Measurements from ENCODE around the gene ATP5IF1.

ATP5IF1 gene

GRCh38 chr1:28235755-28236655 is at the start of gene ATP5IF1:
Gene ATP5IF1 (plus strand): TSS chr1:28236124. CDS start chr1:28236184, 60 bp downstream.
- peak; percentile 88 for DNase-seq (ENCODE audit: low read depth)

DNA sequence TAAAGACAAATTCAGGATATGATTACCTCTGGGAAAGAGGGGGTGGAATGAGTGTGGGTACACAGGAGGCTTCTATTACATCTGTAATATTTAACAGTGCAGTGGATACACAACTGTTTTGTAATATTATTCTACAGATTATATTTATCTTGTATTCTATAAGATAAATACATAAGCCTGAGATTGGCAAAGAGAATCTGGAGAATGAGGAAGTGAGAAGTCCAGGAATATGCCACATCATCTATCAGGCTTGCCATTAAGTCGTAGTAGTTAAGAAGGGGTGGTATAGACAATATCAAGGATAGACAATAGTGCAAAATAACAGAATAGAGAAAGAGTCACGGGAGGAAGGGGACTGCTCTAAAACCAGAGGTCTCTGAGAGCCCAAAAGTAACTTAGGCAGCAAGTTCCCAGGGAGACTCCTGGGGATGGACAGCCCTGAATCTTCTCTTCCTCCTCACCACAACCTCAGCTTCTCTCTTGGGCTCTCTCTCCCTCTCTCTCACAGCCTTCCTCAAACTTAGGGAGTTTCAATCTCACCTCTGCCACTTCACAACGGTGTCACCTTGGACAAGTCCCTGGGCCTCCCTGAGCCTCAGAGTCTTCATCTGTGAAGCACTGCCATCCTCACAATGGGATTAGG is 45.5 kb upstream of the ATP5IF1 start:
- no peak for DNase-seq (ENCODE audit: low read depth)

DNA sequence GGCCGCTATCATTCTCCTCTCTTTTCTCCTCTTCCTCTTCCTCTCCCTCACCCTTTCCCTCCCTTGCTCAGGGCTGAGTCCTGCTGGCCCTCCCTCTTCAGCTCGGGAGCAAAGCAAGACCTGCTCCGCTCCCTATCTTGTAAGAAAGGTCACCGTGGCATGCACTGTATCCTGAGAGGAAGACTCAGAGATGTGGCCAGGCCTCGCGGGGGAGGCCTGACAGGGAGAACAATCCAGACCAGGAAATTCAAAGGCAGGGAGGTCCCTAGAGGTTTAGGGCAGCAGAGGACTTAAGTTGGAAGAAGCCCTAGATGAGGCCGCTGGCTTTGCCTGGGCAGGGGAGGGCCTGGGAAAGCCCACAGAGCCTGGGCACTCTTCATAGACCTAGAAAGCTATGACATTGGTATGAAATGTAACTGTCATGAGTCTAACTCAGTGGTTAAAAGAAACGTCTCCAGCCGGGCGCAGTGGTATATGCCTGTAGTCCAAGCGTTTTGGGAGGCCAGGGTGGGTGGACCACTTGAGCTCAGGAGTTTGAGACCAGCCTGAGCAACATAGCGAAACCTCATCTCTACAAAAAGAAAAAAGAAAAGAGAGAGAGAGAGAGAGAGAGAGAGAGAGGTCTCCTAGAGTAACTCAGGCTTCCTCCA is 44.8 kb upstream of the ATP5IF1 start:
- no peak for DNase-seq (ENCODE audit: low read depth)

DNA sequence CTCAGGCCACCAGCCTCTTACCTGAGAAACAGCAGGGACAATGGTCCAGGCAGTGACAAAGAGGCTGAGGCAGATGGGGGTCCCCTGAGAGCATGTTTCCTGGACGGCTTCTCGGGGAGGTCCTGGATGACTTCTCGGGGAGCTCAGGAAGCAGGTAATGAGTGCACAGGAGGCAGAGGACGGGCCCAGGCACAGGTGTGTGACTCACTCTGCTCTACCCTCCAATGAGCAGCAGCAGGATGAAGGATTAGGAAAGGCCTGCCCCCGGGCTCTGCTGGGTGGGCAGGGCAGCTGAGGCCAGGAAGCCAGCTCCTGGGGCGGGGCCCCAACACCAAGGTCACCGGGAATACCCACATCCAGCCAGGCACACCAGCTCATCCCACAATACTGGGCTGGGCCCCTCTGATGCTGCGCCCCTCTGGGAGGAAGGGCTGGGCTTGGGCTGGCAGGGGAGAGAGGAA is 42.2 kb upstream of the ATP5IF1 start:
- DNase-seq (ENCODE audit: low read depth), result no peak

GRCh38 chr1:28194326-28195035 is 41.4 kb upstream of the ATP5IF1 start:
- DNase-seq (ENCODE audit: low read depth), result no peak

DNA sequence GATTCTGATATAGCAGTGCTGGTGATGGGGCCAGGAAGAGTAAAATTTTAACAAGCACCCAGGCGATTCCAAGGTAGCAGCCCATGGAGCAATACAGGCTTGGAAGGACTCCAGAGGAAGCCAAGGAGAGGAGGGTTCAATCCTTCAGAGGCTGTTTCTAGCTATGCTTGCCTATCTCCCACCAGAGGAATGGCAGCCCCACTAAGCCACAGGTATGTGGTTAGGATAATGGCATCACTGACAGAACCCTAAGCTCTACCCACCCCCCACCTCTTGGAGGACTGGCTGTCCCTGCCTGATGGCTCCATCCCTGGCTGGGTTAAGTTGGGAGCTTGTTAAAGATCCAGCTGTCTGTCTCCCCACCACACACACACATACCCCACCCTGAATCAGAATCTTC is 40.1 kb upstream of the ATP5IF1 start:
- DNase-seq (ENCODE audit: low read depth), result no peak

DNA sequence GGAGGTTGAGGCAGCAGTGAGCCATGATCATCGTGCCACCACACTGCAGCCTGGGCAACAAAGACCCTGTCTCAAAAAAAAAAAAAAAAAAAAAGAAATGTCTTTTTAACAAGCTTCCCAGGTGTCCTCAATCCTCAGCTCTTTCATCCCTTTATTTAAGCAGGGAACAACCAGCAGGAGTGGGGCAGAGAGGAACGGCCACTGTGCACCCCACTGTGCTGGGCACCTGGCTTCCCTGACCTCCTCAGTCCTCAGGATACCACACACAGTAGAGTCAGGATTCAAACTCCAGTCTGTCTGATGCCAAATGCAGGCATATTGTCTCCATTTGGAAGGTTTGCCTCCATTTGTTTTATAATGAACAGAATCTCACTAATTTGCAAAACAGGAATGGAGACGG is 39.6 kb upstream of the ATP5IF1 start:
- DNase-seq (ENCODE audit: low read depth), result no peak

- no peak for DNase-seq (ENCODE audit: low read depth)
These were observed 38.1 kb upstream of the ATP5IF1 start for GRCh38 chr1:28197682-28198415.

DNA sequence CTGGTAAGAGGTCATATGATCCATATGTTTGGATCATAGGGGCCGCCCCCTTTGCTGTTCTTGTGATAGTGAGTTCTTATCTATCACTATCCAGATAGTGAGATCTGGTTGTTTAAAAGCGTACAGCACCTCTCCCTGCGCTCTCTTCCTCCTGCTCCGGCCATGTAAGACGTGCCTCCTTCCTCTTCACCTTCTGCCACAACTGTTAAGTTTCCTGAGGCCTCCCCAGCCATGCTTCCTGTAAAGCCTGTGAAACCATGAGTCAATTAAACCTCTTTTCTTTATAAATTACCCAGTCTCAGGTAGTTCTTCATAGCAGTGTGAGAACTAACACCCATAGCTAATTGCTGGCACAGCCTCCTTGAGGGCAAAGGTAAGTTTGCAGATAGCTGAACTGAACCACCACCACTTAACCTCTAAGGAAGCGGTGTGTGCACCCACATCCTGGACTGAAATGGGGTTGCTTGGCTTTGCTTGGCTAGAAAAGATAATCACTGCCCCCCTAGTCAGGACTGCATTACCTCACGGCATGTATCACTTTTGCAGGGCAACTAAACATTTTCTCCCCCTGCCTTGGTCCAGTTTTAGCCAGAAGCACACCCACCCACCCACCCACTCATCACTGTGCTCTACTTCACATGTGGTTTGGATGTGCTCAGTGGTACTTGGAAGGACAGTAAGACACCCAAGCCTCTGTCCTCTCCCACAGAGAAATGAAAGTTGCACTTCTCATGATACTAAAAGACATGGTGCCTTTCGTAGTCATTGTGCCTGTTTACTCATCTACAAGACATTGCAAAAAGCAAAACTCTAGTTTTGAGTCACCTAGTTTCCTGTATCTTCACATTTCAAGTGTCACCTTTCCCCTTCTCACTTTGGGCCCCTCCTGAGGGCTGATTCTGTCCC is 36.3 kb upstream of the ATP5IF1 start:
- peak; percentile 29 for DNase-seq (ENCODE audit: low read depth)

DNA sequence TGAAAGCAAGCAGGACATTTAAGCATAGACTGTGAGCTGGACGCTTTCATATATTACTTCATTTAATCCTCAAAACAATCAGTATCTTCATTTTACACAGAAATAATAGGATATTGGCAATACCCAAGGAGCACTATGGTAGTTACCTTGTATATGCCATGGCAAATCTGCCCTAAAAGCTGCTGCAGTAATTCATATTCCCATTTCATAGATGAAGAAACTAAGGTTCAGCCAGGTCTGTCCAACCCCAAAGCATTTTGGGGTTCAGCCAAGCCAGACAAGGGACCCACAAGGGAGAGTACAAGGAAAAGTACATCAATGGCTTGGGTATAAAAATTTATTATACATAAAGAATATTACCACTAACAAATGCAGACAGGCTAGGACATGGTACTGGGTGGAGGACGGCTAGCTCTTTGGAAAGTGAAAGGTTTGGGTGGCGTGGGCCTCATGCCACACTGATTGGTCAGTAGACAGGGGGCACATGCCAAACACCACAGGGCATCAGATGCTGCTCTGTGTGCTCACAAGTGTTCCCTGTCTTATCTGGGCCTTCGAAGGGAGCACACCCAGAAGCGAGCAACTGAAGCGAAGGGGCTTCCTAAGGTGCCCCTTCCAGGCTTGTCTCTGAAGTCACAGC is 35.6 kb upstream of the ATP5IF1 start:
- no peak for DNase-seq (ENCODE audit: low read depth)

DNA sequence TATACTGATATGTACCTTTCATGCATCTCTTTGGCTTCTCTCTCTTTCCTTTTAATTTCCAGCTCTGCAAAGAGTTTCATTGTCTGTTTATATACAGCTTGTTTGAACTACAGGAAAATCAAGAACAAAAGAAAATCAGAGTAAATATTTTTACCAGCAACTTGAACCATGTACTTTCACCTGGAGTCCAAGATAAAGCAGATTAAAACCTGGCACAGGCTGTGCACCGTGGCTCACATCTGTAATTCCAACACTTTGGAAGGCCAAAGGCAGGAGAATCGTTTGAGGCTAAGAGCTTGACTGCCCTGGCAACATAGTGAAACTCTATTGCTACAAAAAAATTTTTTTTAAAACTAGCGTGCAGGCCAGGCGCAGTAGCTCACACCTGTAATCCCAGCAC is 30.7 kb upstream of the ATP5IF1 start:
- DNase-seq (ENCODE audit: low read depth), result no peak

DNA sequence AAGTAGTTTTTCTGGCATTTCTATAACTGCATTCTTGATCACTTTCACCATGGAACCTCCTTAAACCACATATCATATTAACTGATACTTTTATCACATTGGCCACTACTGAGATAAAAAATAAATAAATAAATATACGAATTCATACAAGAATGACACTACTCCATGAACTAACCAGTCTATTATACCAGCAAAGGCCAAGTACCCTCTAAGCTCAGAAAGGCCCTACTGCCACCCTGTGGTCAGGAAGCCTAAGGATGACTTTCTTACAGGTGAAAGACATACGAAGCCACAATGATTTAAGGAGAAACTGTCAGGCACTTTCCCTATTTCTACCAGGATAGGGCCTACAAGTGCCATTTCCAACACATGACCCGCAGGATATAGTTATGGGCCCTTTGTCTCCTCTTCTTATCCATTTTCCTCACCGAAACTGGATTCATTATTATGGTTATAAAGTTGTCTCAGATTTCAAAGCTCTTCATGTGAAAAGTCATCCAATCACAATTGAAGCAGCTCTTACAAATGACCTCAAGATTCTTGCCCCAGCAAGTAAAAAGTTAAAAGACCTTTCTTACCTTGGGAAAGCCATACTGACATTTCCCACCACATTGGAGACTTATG is 27.0 kb upstream of the ATP5IF1 start:
- DNase-seq (ENCODE audit: low read depth), result peak; percentile 30

- DNase-seq (ENCODE audit: low read depth), result no peak
These were observed 26.2 kb upstream of the ATP5IF1 start for GRCh38 chr1:28209700-28210099.

- no peak for DNase-seq (ENCODE audit: low read depth)
These were observed 22.6 kb upstream of the ATP5IF1 start for GRCh38 chr1:28213315-28213714.

DNA sequence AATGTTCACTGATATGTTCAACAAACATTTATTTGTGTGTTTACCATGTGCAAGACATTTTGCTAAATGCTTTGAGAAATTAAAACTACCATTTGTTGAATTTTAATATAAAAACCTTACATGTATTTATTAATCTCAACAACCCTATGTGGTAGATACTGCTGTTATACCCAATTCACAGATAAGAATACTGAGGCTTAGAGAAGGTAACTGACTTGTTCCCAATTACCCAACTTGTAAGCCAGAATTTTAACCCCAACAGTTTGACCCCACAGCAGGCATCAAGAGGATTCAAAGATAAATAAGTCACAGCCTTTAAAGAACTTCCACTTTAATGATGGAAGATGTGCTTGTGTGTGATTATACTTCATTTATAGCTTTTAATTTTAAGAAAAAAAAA is 6.8 kb upstream of the ATP5IF1 start:
- DNase-seq (ENCODE audit: low read depth), result no peak

DNA sequence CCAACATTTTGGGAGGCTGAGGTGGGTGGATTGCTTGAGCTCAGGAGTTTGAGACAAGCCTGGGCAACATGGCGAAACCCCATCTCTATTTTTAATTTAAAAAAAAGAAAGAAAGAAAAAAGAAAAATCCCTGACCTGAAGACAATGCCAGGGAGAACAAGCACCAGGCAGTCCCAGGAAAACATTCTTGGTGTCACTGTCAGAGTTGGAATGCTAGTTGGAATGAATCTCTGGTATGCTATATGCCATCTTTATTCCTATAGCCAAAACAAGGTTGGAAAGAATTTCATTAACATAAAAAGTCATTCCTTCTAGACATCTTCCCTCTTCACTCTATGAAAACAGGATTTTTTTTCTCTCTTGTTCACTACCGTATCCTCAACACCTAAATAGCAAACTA is 5.9 kb upstream of the ATP5IF1 start:
- no peak for DNase-seq (ENCODE audit: low read depth)

DNA sequence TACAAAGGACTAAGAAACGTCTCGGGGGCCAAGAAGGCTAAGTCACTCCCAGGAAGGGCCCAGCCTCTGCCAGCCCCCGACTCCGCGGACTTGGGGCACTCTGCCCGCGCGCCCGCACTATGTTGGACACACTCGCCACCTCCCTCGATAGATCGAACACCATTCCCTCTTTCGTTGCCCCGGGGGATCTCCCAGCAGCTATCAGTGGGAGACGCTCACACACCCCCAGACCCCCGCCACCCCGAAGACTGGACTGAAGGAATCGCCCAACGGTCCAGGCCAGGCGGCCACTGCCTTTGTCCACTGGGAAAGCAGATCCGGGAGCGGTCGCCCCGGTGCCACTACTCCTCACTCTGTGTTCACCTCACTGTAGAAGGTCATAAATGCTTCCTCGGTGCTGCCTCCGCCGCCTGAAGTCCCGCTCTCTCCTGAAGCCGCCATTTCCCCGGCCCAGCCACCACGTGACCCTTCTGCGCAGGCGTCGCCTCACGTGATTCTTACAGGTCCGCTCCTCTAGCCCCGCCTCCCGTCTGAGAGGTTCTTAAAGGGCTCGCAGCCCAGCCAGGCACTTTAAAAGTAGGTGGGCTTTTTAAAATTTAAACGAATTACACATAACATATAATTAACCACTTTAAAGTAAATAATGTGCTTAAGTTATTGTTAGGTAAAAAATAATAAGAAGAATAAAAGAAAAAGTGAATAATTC is 3.2 kb upstream of the ATP5IF1 start, which contains the start of gene DNAJC8:
TSS of gene DNAJC8 (minus strand) at position 472 of the 706 bp plus-strand sequence. CDS start at position 441, 31 bp downstream.
- DNase-seq (ENCODE audit: low read depth), result peak; percentile 96

GRCh38 chr1:28233264-28233606 is 2.7 kb upstream of the ATP5IF1 start:
- DNase-seq (ENCODE audit: low read depth), result no peak

Measured in activated T-cell treated with anti-CD3 and anti-CD28 coated beads for 1 hour (primary cell).